ENCODE measurements around the gene LPAR3. TPM values are rescaled to one million over a fixed set of nuclear protein-coding genes. Genes with fewer than 3 reads are reported as not detected.
"Not testable (repeated sequence)": the region's sequence is repeated elsewhere in the genome, so short reads cannot be mapped to it uniquely, and the experiment has no call there.

Gene LPAR3
- total RNA-seq, 2 experiments from 2014 or later: 0.74 to 1.1 TPM

GRCh38 chr1:84923317-84923716, 30.3 kb upstream of the LPAR3 start:
- H3K4me3 Mint-ChIP-seq: no peak overlapping the region
- no peak for DNase-seq
- H3K27ac Mint-ChIP-seq: no peak overlapping the region
- intact Hi-C loops (cut with micrococcal nuclease): no loop called here
- H3K27me3 Mint-ChIP-seq (ENCODE audit: low read depth): no peaks in the 10 kb centered on the region
- CTCF ChIA-PET: interaction anchor here (1.2 to 2.0 kb wide), 3 partner anchors 12 to 141 kb away, joined by 6 to 9 read pairs (median 9); no protein-coding TSS in a partner anchor
- no peaks in the 10 kb centered on the region for H3K36me3 Mint-ChIP-seq (ENCODE audit: low read depth)
- H3K9me3 Mint-ChIP-seq: no peaks in the 10 kb centered on the region
- H3K4me1 Mint-ChIP-seq (ENCODE audit: low read depth): no peaks in the 10 kb centered on the region

GRCh38 chr1:84920159-84920558, 27.2 kb upstream of the LPAR3 start:
- Mint-ChIP-seq H3K4me3 (no peak overlapping the region), H3K36me3 (ENCODE audit: low read depth) (no peaks in the 10 kb centered on the region), H3K4me1 (ENCODE audit: low read depth) (no peaks in the 10 kb centered on the region), H3K9me3 (no peaks in the 10 kb centered on the region), H3K27me3 (ENCODE audit: low read depth) (no peaks in the 10 kb centered on the region), H3K27ac (no peak overlapping the region)
- intact Hi-C loops (cut with micrococcal nuclease): no loop called here
- DNase-seq: no peak
- CTCF ChIA-PET: no interaction called here

GRCh38 chr1:84919461-84919970, 26.5 kb upstream of the LPAR3 start:
- Mint-ChIP-seq H3K4me3 (no peak overlapping the region), H3K4me1 (ENCODE audit: low read depth) (no peaks in the 10 kb centered on the region), H3K36me3 (ENCODE audit: low read depth) (no peaks in the 10 kb centered on the region), H3K27me3 (ENCODE audit: low read depth) (no peaks in the 10 kb centered on the region), H3K27ac (no peak overlapping the region), H3K9me3 (no peaks in the 10 kb centered on the region)
- intact Hi-C loops (cut with micrococcal nuclease): no loop called here
- CTCF ChIA-PET: interaction anchor here (0.8 kb wide), 1 partner anchor 25 kb away, joined by 3 read pairs; no protein-coding TSS in a partner anchor
- DNase-seq: no peak

GRCh38 chr1:84918726-84919336, 25.8 kb upstream of the LPAR3 start:
- no peaks in the 10 kb centered on the region for H3K27me3 Mint-ChIP-seq (ENCODE audit: low read depth)
- H3K9me3 Mint-ChIP-seq: no peaks in the 10 kb centered on the region
- CTCF ChIA-PET: interaction anchor here (0.8 kb wide), 1 partner anchor 26 kb away, joined by 3 read pairs; no protein-coding TSS in a partner anchor
- H3K36me3 Mint-ChIP-seq (ENCODE audit: low read depth): no peaks in the 10 kb centered on the region
- DNase-seq: no peak
- H3K27ac Mint-ChIP-seq: no peak overlapping the region
- no peak overlapping the region for H3K4me3 Mint-ChIP-seq
- H3K4me1 Mint-ChIP-seq (ENCODE audit: low read depth): no peaks in the 10 kb centered on the region
- intact Hi-C loops (cut with micrococcal nuclease): no loop called here

- intact Hi-C loops (cut with micrococcal nuclease): no loop called here
- H3K27ac Mint-ChIP-seq: no peak overlapping the region
- H3K36me3 Mint-ChIP-seq (ENCODE audit: low read depth): no peaks in the 10 kb centered on the region
- no peak for DNase-seq
- H3K27me3 Mint-ChIP-seq (ENCODE audit: low read depth): no peaks in the 10 kb centered on the region
- CTCF ChIA-PET: no interaction called here
- no peak overlapping the region for H3K4me3 Mint-ChIP-seq
- H3K4me1 Mint-ChIP-seq (ENCODE audit: low read depth): no peaks in the 10 kb centered on the region
- no peaks in the 10 kb centered on the region for H3K9me3 Mint-ChIP-seq
Observed at GRCh38 chr1:84916897-84917296, 23.9 kb upstream of the LPAR3 start.

GRCh38 chr1:84913555-84913892, 20.5 kb upstream of the LPAR3 start:
- H3K27me3 Mint-ChIP-seq (ENCODE audit: low read depth): peaks cover 4% of the 10 kb centered on the region
- no peaks in the 10 kb centered on the region for H3K36me3 Mint-ChIP-seq (ENCODE audit: low read depth)
- intact Hi-C loops (cut with micrococcal nuclease): no loop called here
- H3K27ac Mint-ChIP-seq: no peak overlapping the region
- H3K4me1 Mint-ChIP-seq (ENCODE audit: low read depth): no peaks in the 10 kb centered on the region
- H3K9me3 Mint-ChIP-seq: no peaks in the 10 kb centered on the region
- CTCF ChIA-PET: interaction anchor here (0.6 kb wide), 1 partner anchor 342 kb away, joined by 3 read pairs; no protein-coding TSS in a partner anchor
- no peak overlapping the region for H3K4me3 Mint-ChIP-seq
- no peak for DNase-seq

GRCh38 chr1:84912726-84913554, 19.9 kb upstream of the LPAR3 start:
- CTCF ChIA-PET: interaction anchor here (0.6 kb wide), 1 partner anchor 342 kb away, joined by 3 read pairs; no protein-coding TSS in a partner anchor
- Mint-ChIP-seq H3K4me1 (ENCODE audit: low read depth) (no peaks in the 10 kb centered on the region), H3K27ac (no peak overlapping the region), H3K4me3 (no peak overlapping the region), H3K27me3 (ENCODE audit: low read depth) (peaks cover 4% of the 10 kb centered on the region), H3K9me3 (no peaks in the 10 kb centered on the region), H3K36me3 (ENCODE audit: low read depth) (no peaks in the 10 kb centered on the region)
- DNase-seq: no peak
- intact Hi-C loops (cut with micrococcal nuclease): no loop called here

- H3K27me3 Mint-ChIP-seq (ENCODE audit: low read depth); H3K4me1 Mint-ChIP-seq (ENCODE audit: low read depth); DNase-seq; H3K4me3 Mint-ChIP-seq; intact Hi-C loops (cut with micrococcal nuclease); CTCF ChIA-PET; H3K36me3 Mint-ChIP-seq (ENCODE audit: low read depth); H3K9me3 Mint-ChIP-seq; H3K27ac Mint-ChIP-seq: not testable (repeated sequence)
Observed at GRCh38 chr1:84908746-84909464, 15.9 kb upstream of the LPAR3 start.

GRCh38 chr1:84907095-84907827, 14.3 kb upstream of the LPAR3 start:
- Mint-ChIP-seq H3K27ac (no peak overlapping the region), H3K36me3 (ENCODE audit: low read depth) (no peaks in the 10 kb centered on the region), H3K4me1 (ENCODE audit: low read depth) (peaks cover 5% of the 10 kb centered on the region), H3K27me3 (ENCODE audit: low read depth) (peaks cover 4% of the 10 kb centered on the region), H3K9me3 (no peaks in the 10 kb centered on the region), H3K4me3 (no peak overlapping the region)
- intact Hi-C loops (cut with micrococcal nuclease): no loop called here
- CTCF ChIA-PET: no interaction called here
- no peak for DNase-seq

GRCh38 chr1:84902727-84903126, 9.7 kb upstream of the LPAR3 start:
- H3K27ac Mint-ChIP-seq; DNase-seq; H3K4me1 Mint-ChIP-seq (ENCODE audit: low read depth); H3K27me3 Mint-ChIP-seq (ENCODE audit: low read depth); intact Hi-C loops (cut with micrococcal nuclease); CTCF ChIA-PET; H3K4me3 Mint-ChIP-seq; H3K9me3 Mint-ChIP-seq; H3K36me3 Mint-ChIP-seq (ENCODE audit: low read depth): not testable (repeated sequence)

- H3K27me3 Mint-ChIP-seq (ENCODE audit: low read depth): peaks cover 1% of the 10 kb centered on the region
- CTCF ChIA-PET: interaction anchor here (0.6 kb wide), 1 partner anchor 13 kb away, joined by 4 read pairs; no protein-coding TSS in a partner anchor
- no peaks in the 10 kb centered on the region for H3K9me3 Mint-ChIP-seq
- no peaks in the 10 kb centered on the region for H3K4me1 Mint-ChIP-seq (ENCODE audit: low read depth)
- H3K27ac Mint-ChIP-seq: no peak overlapping the region
- H3K36me3 Mint-ChIP-seq (ENCODE audit: low read depth): no peaks in the 10 kb centered on the region
- intact Hi-C loops (cut with micrococcal nuclease): no loop called here
- no peak for DNase-seq
- no peak overlapping the region for H3K4me3 Mint-ChIP-seq
Observed at GRCh38 chr1:84899969-84900368, 7.0 kb upstream of the LPAR3 start.

GRCh38 chr1:84896279-84896678, 3.3 kb upstream of the LPAR3 start:
- no peak overlapping the region for H3K27ac Mint-ChIP-seq
- H3K4me3 Mint-ChIP-seq: no peak overlapping the region
- DNase-seq: no peak
- peaks cover 6% of the 10 kb centered on the region for H3K4me1 Mint-ChIP-seq (ENCODE audit: low read depth)
- H3K36me3 Mint-ChIP-seq (ENCODE audit: low read depth): no peaks in the 10 kb centered on the region
- H3K27me3 Mint-ChIP-seq (ENCODE audit: low read depth): peaks cover 25% of the 10 kb centered on the region
- intact Hi-C loops (cut with micrococcal nuclease): no loop called here
- H3K9me3 Mint-ChIP-seq: no peaks in the 10 kb centered on the region
- CTCF ChIA-PET: interaction anchor here (1.3 kb wide), 1 partner anchor 124 kb away, joined by 3 read pairs; no protein-coding TSS in a partner anchor

All from activated naive CD4-positive, alpha-beta T cell treated with anti-CD3 and anti-CD28 coated beads for 36 hours (primary cell).